OCI-LY7 (cell line): ENCODE measurements around the gene GRIK2. TPM values are rescaled to one million over a fixed set of nuclear protein-coding genes. Genes with fewer than 3 reads are reported as not detected.

Experiments used
- BruUV-seq: library from RNA; stranded (reverse); fragments of 400-500 nt; replicated peaks from 2 replicates; lab custom pipeline; 2021; lab: Mats Ljungman, UMichigan
- CTCF ChIA-PET: fragments of 300-600 bp; sonication (Branson Sonifier 250); formaldehyde crosslinking; loops from one replicate; lab custom pipeline; 2022; ENCODE audit warnings: antibody characterized with exemption; ENCODE audit not compliant: unreplicated experiment; lab: Charles Lee
- POLR2A ChIA-PET: fragments of 300-600 bp; sonication (Branson Sonifier 250); formaldehyde crosslinking; loops from one replicate; lab custom pipeline; 2022; ENCODE audit warnings: antibody characterized with exemption; lab: Charles Lee
- DNase-seq: peaks from one replicate; pipeline ENCODE4 v3.0.0-alpha.2; 2015; ENCODE audit warnings: low spot score
- H2AFZ ChIP-seq: fragments of 200-600 bp; sonication (generic), shearing (Covaris generic); 2 replicates; pipeline ENCODE4 v1.6.1; 2014; ENCODE audit warnings: mild to moderate bottlenecking, antibody characterized with exemption, low read length, moderate library complexity
- H3K27ac ChIP-seq: fragments of 200-600 bp; sonication (generic); 2 replicates; pipeline ENCODE4 v1.5.1; 2014; ENCODE audit warnings: mixed run types, low read depth, mild to moderate bottlenecking, moderate library complexity, low read length, inconsistent platforms; ENCODE audit not compliant: poor library complexity, severe bottlenecking
- H3K36me3 ChIP-seq: fragments of 200-600 bp; sonication (generic); 2 replicates; pipeline ENCODE4 v1.6.1; 2014; ENCODE audit warnings: mild to moderate bottlenecking, antibody characterized with exemption, low read length, moderate library complexity, mixed read lengths; ENCODE audit not compliant: insufficient read depth
- H3K4me1 ChIP-seq: fragments of 200-600 bp; sonication (generic); 2 replicates; pipeline ENCODE4 v1.5.1; 2014; ENCODE audit warnings: mild to moderate bottlenecking, low read length; ENCODE audit not compliant: insufficient read depth, poor library complexity, severe bottlenecking
- H3K4me2 ChIP-seq: fragments of 200-600 bp; sonication (generic); 2 replicates; pipeline ENCODE4 v1.6.1; 2014; ENCODE audit warnings: mild to moderate bottlenecking, low read length
- H3K4me3 ChIP-seq: fragments of 200-600 bp; sonication (generic); 2 replicates; pipeline ENCODE4 v1.5.1; 2014; ENCODE audit warnings: mild to moderate bottlenecking, low read depth, low read length; ENCODE audit not compliant: poor library complexity, severe bottlenecking
- H3K79me2 ChIP-seq: fragments of 200-600 bp; sonication (generic); 2 replicates; pipeline ENCODE4 v1.6.1; 2016; ENCODE audit warnings: low read depth, mild to moderate bottlenecking, low read length, moderate library complexity, mixed read lengths; ENCODE audit not compliant: insufficient read depth
- H3K9me2 ChIP-seq: fragments of 200-600 bp; sonication (generic); 2 replicates; pipeline ENCODE4 v1.6.1; 2016; ENCODE audit warnings: mild to moderate bottlenecking, low read length, mixed read lengths; ENCODE audit not compliant: insufficient read depth
- H3K9me3 ChIP-seq: fragments of 200-600 bp; sonication (generic); 2 replicates; pipeline ENCODE4 v1.6.1; 2014; ENCODE audit warnings: mild to moderate bottlenecking, mixed run types, low read length, mixed read lengths
- H4K20me1 ChIP-seq: fragments of 200-600 bp; sonication (generic); 2 replicates; pipeline ENCODE4 v1.6.1; 2014; ENCODE audit warnings: mild to moderate bottlenecking, antibody characterized with exemption, low read length, moderate library complexity, mixed read lengths; ENCODE audit not compliant: insufficient read depth
- CTCF ChIP-seq: fragments of 200-600 bp; sonication (generic); conservative IDR thresholded peaks from 2 replicates; pipeline ENCODE4 v1.5.1; 2014; ENCODE audit warnings: mild to moderate bottlenecking, antibody characterized with exemption, low read length, moderate library complexity, mixed read lengths
- EZH2phosphoT487 ChIP-seq: fragments of 200-600 bp; sonication (generic); IDR thresholded peaks from 2 replicates; pipeline ENCODE4 v1.6.1; 2018; ENCODE audit warnings: low read depth, borderline replicate concordance, mild to moderate bottlenecking, mixed run types, antibody characterized with exemption, low read length, moderate library complexity, mixed read lengths
- intact Hi-C: fragments of 100-400 bp; cut with micrococcal nuclease; formaldehyde crosslinking; loops from one replicate; pipeline ENCODE4 v1.10.0; 2022; ENCODE audit not compliant: unreplicated experiment
- total RNA-seq, 2 experiments: library from RNA; depleted of rRNA in 1 of 2; stranded (reverse); fragments of >200 nt in 1 of 2; shearing (Covaris generic) in 1 of 2; gene quantifications; 2 replicates each; pipeline ENCODE4 v1.2.3, GENCODE V29; 2014 to 2022

GRIK2 gene
- total RNA-seq, 2 experiments from 2014 or later = not detected

GRCh38 chr6:102051001-102051400 lies 657.5 kb downstream of the GRIK2 start:
- H3K4me2 ChIP-seq = no peak overlapping the region
- no peaks in the 10 kb centered on the region for H3K36me3 ChIP-seq
- H3K9me2 ChIP-seq = no peaks in the 10 kb centered on the region
- POLR2A ChIA-PET = no interaction called here
- DNase-seq = no peak
- H3K9me3 ChIP-seq = no peaks in the 10 kb centered on the region
- TF ChIP-seq EZH2phosphoT487 (no peak), CTCF (no peak)
- no peaks in the 10 kb centered on the region for H3K79me2 ChIP-seq
- no peak overlapping the region for H2AFZ ChIP-seq
- H3K4me1 ChIP-seq = no peaks in the 10 kb centered on the region
- H3K4me3 ChIP-seq = no peak overlapping the region
- intact Hi-C loops = no loop called here
- CTCF ChIA-PET = no interaction called here
- no peak overlapping the region for H3K27ac ChIP-seq
- BruUV-seq = no TSS peak
- no peaks in the 10 kb centered on the region for H4K20me1 ChIP-seq

- intact Hi-C loops = no loop called here
- H3K27ac ChIP-seq = no peak overlapping the region
- no peak for DNase-seq
- POLR2A ChIA-PET = no interaction called here
- no peaks in the 10 kb centered on the region for H3K9me3 ChIP-seq
- H3K79me2 ChIP-seq = no peaks in the 10 kb centered on the region
- no peaks in the 10 kb centered on the region for H3K9me2 ChIP-seq
- CTCF ChIA-PET = no interaction called here
- BruUV-seq = no TSS peak
- no peaks in the 10 kb centered on the region for H3K4me1 ChIP-seq
- TF ChIP-seq CTCF (no peak), EZH2phosphoT487 (no peak)
- H2AFZ ChIP-seq = no peak overlapping the region
- H4K20me1 ChIP-seq = no peaks in the 10 kb centered on the region
- no peak overlapping the region for H3K4me3 ChIP-seq
- H3K4me2 ChIP-seq = no peak overlapping the region
- no peaks in the 10 kb centered on the region for H3K36me3 ChIP-seq
Observed at GRCh38 chr6:102051720-102052119, 658.2 kb downstream of the GRIK2 start.

GRCh38 chr6:102064142-102064541 lies 670.6 kb downstream of the GRIK2 start:
- Histone ChIP-seq H2AFZ (no peak overlapping the region), H3K4me1 (no peaks in the 10 kb centered on the region), H3K79me2 (no peaks in the 10 kb centered on the region), H3K4me2 (no peak overlapping the region), H4K20me1 (no peaks in the 10 kb centered on the region), H3K4me3 (no peak overlapping the region), H3K36me3 (no peaks in the 10 kb centered on the region), H3K9me2 (no peaks in the 10 kb centered on the region), H3K27ac (no peak overlapping the region), H3K9me3 (no peaks in the 10 kb centered on the region)
- DNase-seq = no peak
- ChIA-PET CTCF (no interaction called here), POLR2A (interaction anchor here (0.7 to 0.9 kb wide), 2 partner anchors 9 to 63 kb away, joined by 3 to 5 read pairs; no protein-coding TSS in a partner anchor)
- no TSS peak for BruUV-seq
- intact Hi-C loops = no loop called here
- TF ChIP-seq CTCF (no peak), EZH2phosphoT487 (no peak)
